Glomerular visceral epithelial cell (primary cell): ENCODE results near the gene MOGAT2.

ENCODE experiments used
- DNase-seq: peaks from one replicate; pipeline ENCODE4 v3.0.0-alpha.2; 2016; ENCODE audit errors: extremely low spot score

MOGAT2 gene

DNA sequence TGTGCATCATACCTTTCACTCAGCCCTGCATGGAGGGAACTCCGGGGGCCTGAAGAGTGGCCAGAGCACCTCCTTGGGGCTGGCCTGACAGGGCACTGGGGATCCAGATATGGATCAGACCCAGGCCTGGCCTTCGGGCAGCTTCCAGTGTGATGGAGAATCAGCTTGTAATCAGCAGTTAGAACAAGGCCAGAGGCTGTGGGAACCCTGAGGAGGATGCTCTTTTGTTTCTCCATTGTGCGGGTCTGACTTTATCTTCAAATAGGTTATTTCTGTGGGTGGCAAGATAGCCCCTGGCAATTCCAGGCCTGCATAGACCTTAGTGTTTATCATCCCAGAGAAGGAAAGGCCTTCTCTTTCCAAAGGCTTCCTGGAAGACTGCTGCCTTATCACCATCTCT is 63.2 kb downstream of the MOGAT2 start:
- no peak for DNase-seq

DNA sequence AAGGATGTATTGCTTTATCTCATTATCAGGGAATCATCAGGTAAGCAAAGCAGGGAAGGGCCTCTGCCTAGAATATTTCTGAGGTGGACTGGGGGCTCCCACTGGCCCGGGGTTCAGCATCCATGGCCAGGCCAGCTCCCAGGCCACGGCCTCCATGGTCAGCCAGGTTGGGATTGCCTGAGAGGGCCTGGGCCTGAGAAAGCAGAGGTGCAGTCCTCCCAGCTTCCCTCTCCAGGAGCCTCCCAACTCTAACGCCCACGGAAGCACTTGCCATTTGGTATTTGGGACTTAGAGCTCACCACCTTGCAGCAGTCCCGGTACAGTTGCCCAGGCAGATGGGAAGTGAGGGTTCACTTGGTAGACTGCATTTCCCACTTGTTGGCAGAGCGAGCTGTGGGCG is 63.7 kb downstream of the MOGAT2 start:
- DNase-seq: no peak

DNA sequence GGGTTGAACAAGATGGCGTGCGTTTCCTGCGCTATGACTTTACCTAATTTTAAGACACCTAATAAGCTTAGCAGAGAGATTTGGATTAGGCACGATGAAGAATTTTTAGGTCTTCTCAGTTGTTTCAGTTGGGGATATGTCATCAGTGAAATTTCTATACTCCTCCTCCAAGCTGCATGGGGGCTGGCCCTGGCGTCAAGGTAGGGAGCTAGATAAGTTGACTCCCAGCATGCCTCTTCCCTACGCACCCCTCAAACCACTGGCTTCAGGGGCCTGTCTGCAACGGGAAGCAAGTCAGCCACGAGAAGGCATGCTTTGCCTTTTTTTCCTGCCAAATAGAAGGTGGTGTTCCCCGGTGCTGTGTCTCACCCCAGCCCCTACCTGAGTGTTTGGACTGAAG is 64.2 kb downstream of the MOGAT2 start:
- DNase-seq: no peak
